ENCODE measurements around the gene SLC18B1. TPM values are rescaled to one million over a fixed set of nuclear protein-coding genes. Genes with fewer than 3 reads are reported as not detected.
A peak's percentile ranks its signal among the peaks of the same experiment; 100 is the strongest.

The SLC18B1 gene
- total and polyA plus RNA-seq, 2 of the 13 experiments (the other 11 are each of a cell fraction or from before 2014, with no cell fraction given): 11.4 to 13.8 TPM

DNA sequence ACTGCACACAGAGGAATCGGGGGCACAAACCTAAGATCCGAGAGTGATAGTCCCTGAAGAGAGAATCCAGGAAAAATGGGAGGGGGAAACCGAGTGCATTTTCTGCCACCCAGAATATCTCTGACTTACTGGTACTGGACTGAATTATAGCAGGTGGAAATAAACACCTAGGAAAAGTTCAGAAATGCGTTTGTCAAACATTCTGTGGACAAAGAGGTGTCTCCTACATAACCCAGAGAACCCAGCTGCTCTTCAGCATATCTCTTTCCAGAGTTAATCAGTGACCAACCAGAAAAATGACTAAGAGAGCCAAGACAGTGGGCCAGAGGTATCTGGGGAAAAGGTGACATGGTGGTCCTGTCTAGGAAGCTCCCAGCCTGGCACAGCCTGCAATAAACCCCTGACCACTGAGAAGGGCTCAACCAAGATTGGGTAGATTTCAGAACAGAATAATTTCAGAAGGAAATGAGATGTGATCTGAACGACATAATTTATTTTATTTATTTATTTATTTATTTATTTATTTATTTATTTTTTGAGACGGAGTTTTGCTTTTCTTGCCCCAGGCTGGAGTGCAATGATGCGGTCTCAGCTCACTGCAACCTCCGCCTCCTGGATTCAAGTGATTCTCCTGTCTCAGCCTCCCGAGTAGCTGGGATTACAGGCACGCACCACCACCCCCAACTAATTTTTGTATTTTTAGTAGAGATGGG lies 78.5 kb downstream of the SLC18B1 start (continued):
- 0 out of 2 replicates have a peak, but pooled peaks have one; percentile 28 for TF ChIP-seq SAP130 (CRISPR knock-in tag; IDR thresholded peaks at IDR 0.05; ENCODE audit: low read depth)
- TF ChIP-seq ZNF282 (IDR thresholded peaks at IDR 0.05; ENCODE audit: partially characterized antibody): no peak
- TF ChIP-seq, protein P1, sequence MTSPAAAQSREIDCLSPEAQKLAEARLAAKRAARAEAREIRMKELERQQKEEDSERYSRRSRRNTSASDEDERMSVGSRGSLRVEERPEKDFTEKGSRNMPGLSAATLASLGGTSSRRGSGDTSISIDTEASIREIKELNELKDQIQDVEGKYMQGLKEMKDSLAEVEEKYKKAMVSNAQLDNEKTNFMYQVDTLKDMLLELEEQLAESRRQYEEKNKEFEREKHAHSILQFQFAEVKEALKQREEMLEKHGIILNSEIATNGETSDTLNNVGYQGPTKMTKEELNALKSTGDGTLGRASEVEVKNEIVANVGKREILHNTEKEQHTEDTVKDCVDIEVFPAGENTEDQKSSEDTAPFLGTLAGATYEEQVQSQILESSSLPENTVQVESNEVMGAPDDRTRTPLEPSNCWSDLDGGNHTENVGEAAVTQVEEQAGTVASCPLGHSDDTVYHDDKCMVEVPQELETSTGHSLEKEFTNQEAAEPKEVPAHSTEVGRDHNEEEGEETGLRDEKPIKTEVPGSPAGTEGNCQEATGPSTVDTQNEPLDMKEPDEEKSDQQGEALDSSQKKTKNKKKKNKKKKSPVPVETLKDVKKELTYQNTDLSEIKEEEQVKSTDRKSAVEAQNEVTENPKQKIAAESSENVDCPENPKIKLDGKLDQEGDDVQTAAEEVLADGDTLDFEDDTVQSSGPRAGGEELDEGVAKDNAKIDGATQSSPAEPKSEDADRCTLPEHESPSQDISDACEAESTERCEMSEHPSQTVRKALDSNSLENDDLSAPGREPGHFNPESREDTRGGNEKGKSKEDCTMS (CRISPR knock-in tag; conservative IDR thresholded peaks at IDR 0.05): no peak
- TF ChIP-seq, protein P2, sequence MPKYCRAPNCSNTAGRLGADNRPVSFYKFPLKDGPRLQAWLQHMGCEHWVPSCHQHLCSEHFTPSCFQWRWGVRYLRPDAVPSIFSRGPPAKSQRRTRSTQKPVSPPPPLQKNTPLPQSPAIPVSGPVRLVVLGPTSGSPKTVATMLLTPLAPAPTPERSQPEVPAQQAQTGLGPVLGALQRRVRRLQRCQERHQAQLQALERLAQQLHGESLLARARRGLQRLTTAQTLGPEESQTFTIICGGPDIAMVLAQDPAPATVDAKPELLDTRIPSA (CRISPR knock-in tag; IDR thresholded peaks at IDR 0.05; ENCODE audit: borderline replicate concordance): no peak
- TF ChIP-seq RBFOX2 (IDR thresholded peaks at IDR 0.05; ENCODE audit: low read depth, low read length): no peak
- peak; percentile 60; the same call in 1 of the 2 replicates for TF ChIP-seq MIXL1 (CRISPR knock-in tag; IDR thresholded peaks at IDR 0.05)
- TF ChIP-seq, protein P3, sequence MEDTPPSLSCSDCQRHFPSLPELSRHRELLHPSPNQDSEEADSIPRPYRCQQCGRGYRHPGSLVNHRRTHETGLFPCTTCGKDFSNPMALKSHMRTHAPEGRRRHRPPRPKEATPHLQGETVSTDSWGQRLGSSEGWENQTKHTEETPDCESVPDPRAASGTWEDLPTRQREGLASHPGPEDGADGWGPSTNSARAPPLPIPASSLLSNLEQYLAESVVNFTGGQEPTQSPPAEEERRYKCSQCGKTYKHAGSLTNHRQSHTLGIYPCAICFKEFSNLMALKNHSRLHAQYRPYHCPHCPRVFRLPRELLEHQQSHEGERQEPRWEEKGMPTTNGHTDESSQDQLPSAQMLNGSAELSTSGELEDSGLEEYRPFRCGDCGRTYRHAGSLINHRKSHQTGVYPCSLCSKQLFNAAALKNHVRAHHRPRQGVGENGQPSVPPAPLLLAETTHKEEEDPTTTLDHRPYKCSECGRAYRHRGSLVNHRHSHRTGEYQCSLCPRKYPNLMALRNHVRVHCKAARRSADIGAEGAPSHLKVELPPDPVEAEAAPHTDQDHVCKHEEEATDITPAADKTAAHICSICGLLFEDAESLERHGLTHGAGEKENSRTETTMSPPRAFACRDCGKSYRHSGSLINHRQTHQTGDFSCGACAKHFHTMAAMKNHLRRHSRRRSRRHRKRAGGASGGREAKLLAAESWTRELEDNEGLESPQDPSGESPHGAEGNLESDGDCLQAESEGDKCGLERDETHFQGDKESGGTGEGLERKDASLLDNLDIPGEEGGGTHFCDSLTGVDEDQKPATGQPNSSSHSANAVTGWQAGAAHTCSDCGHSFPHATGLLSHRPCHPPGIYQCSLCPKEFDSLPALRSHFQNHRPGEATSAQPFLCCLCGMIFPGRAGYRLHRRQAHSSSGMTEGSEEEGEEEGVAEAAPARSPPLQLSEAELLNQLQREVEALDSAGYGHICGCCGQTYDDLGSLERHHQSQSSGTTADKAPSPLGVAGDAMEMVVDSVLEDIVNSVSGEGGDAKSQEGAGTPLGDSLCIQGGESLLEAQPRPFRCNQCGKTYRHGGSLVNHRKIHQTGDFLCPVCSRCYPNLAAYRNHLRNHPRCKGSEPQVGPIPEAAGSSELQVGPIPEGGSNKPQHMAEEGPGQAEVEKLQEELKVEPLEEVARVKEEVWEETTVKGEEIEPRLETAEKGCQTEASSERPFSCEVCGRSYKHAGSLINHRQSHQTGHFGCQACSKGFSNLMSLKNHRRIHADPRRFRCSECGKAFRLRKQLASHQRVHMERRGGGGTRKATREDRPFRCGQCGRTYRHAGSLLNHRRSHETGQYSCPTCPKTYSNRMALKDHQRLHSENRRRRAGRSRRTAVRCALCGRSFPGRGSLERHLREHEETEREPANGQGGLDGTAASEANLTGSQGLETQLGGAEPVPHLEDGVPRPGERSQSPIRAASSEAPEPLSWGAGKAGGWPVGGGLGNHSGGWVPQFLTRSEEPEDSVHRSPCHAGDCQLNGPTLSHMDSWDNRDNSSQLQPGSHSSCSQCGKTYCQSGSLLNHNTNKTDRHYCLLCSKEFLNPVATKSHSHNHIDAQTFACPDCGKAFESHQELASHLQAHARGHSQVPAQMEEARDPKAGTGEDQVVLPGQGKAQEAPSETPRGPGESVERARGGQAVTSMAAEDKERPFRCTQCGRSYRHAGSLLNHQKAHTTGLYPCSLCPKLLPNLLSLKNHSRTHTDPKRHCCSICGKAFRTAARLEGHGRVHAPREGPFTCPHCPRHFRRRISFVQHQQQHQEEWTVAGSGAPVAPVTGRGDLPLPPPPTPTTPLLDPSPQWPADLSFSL (CRISPR knock-in tag; IDR thresholded peaks at IDR 0.05): no peak
- no peak for TF ChIP-seq PHF21A (CRISPR knock-in tag; IDR thresholded peaks at IDR 0.05)
- TF ChIP-seq ZBTB7A (CRISPR knock-in tag; IDR thresholded peaks at IDR 0.05): no peak
- no peak for TF ChIP-seq TOE1 (CRISPR knock-in tag; IDR thresholded peaks at IDR 0.05)
- TF ChIP-seq, protein P4, sequence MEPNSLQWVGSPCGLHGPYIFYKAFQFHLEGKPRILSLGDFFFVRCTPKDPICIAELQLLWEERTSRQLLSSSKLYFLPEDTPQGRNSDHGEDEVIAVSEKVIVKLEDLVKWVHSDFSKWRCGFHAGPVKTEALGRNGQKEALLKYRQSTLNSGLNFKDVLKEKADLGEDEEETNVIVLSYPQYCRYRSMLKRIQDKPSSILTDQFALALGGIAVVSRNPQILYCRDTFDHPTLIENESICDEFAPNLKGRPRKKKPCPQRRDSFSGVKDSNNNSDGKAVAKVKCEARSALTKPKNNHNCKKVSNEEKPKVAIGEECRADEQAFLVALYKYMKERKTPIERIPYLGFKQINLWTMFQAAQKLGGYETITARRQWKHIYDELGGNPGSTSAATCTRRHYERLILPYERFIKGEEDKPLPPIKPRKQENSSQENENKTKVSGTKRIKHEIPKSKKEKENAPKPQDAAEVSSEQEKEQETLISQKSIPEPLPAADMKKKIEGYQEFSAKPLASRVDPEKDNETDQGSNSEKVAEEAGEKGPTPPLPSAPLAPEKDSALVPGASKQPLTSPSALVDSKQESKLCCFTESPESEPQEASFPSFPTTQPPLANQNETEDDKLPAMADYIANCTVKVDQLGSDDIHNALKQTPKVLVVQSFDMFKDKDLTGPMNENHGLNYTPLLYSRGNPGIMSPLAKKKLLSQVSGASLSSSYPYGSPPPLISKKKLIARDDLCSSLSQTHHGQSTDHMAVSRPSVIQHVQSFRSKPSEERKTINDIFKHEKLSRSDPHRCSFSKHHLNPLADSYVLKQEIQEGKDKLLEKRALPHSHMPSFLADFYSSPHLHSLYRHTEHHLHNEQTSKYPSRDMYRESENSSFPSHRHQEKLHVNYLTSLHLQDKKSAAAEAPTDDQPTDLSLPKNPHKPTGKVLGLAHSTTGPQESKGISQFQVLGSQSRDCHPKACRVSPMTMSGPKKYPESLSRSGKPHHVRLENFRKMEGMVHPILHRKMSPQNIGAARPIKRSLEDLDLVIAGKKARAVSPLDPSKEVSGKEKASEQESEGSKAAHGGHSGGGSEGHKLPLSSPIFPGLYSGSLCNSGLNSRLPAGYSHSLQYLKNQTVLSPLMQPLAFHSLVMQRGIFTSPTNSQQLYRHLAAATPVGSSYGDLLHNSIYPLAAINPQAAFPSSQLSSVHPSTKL (CRISPR knock-in tag; IDR thresholded peaks at IDR 0.05): peak; percentile 68
- TF ChIP-seq NFATC3 (CRISPR knock-in tag; IDR thresholded peaks at IDR 0.05): no peak
- TF ChIP-seq HNRNPH1 (optimal IDR thresholded peaks at IDR 0.05; ENCODE audit: low read depth, low read length): no peak
- TF ChIP-seq ETS1 (CRISPR knock-in tag; IDR thresholded peaks at IDR 0.05): no peak

Measured in HepG2 (cell line).